Bronchial epithelial cell (primary cell): ENCODE data around the gene HOXD3. TPM values are rescaled to one million over a fixed set of nuclear protein-coding genes. Genes with fewer than 3 reads are reported as not detected.

ENCODE experiments used
- DNase-seq: peaks from one replicate; pipeline ENCODE4 v3.0.0-alpha.2; 2010; ENCODE audit warnings: low read depth
- FAIRE-seq: peaks from 2 replicates; lab custom pipeline; 2011; peaks lifted over from hg19 to GRCh38; lab: Jason Lieb, UNC
- H3K27me3 ChIP-seq: 2 replicates; pipeline ENCODE4 v1.5.1; 2011; ENCODE audit warnings: low read length; ENCODE audit not compliant: control insufficient read depth, insufficient read depth
- H3K36me3 ChIP-seq: 2 replicates; pipeline ENCODE4 v1.5.1; 2011; ENCODE audit warnings: low read length; ENCODE audit not compliant: control insufficient read depth, insufficient read depth
- H3K4me3 ChIP-seq: 2 replicates; pipeline ENCODE4 v1.5.1; 2011; ENCODE audit warnings: mild to moderate bottlenecking, low read depth, low read length, control low read depth
- total RNA-seq: library from RNA; depleted of rRNA; stranded (reverse); fragments of >200 nt; gene quantifications from 2 replicates; pipeline ENCODE4 v1.2.1, GENCODE V29; 2014
- TF ChIP-seq, protein P1 (sequence below): IDR thresholded peaks from 2 replicates; pipeline ENCODE4 v1.5.1; 2011; ENCODE audit warnings: mild to moderate bottlenecking, moderate library complexity, low read length, control low read depth, inconsistent platforms; ENCODE audit not compliant: insufficient read depth, severe bottlenecking

HOXD3 gene
- total RNA-seq, 1 donor from 2014 or later = not detected

GRCh38 chr2:176156301-176156806 lies 753 bp upstream of the HOXD3 start:
- no peak overlapping the region for H3K4me3 ChIP-seq
- FAIRE-seq (no peak), DNase-seq (no peak)
- H3K36me3 ChIP-seq = no peaks in the 10 kb centered on the region
- TF ChIP-seq, protein P1, sequence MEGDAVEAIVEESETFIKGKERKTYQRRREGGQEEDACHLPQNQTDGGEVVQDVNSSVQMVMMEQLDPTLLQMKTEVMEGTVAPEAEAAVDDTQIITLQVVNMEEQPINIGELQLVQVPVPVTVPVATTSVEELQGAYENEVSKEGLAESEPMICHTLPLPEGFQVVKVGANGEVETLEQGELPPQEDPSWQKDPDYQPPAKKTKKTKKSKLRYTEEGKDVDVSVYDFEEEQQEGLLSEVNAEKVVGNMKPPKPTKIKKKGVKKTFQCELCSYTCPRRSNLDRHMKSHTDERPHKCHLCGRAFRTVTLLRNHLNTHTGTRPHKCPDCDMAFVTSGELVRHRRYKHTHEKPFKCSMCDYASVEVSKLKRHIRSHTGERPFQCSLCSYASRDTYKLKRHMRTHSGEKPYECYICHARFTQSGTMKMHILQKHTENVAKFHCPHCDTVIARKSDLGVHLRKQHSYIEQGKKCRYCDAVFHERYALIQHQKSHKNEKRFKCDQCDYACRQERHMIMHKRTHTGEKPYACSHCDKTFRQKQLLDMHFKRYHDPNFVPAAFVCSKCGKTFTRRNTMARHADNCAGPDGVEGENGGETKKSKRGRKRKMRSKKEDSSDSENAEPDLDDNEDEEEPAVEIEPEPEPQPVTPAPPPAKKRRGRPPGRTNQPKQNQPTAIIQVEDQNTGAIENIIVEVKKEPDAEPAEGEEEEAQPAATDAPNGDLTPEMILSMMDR = no peak
- peaks cover 71% of the 10 kb centered on the region for H3K27me3 ChIP-seq

- no peak overlapping the region for H3K4me3 ChIP-seq
- H3K36me3 ChIP-seq = no peaks in the 10 kb centered on the region
- peaks cover 71% of the 10 kb centered on the region for H3K27me3 ChIP-seq
- FAIRE-seq (no peak), DNase-seq (no peak)
- TF ChIP-seq, protein P1 = no peak
Observed at GRCh38 chr2:176157499-176158185, 535 bp downstream of the HOXD3 start.

GRCh38 chr2:176158186-176158591 lies 1.1 kb downstream of the HOXD3 start:
- no peak overlapping the region for H3K4me3 ChIP-seq
- no peak for DNase-seq
- H3K27me3 ChIP-seq = peaks cover 74% of the 10 kb centered on the region
- H3K36me3 ChIP-seq = no peaks in the 10 kb centered on the region
- TF ChIP-seq, protein P1 = no peak
- no peak for FAIRE-seq

GRCh38 chr2:176158855-176159662 lies 2.0 kb downstream of the HOXD3 start:
- DNase-seq = no peak
- TF ChIP-seq, protein P1 = no peak

DNA sequence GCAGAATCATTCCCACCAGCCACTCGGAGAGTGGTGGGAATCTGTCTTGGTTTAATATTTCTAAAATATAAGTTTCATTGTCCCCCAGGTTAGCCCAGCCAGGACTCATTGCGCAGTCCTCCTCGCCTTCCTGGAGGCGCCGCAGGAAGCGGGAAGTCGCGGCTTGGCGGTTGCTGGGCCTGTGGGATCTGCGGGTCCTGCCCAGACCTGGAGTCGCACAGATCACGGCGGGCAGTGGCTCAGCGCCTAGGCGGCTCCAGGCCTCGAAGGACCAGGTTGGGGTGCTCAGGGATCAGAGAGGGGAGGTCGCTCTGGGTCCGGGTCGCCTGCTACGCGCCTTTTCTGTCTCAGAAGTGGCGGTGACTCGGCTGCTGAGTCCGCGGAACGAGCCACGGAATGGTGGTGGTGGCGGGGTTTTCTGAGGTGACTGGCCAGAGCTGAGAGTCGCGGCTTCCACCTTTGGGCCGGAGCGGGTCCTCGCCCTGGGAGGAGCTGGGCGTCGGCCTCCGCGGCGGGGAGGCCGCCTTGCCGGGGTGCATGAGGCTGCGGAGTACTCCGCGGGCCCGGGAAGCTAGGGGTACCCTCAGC lies 2.6 kb downstream of the HOXD3 start:
- TF ChIP-seq, protein P1 = no peak
- DNase-seq (no peak), FAIRE-seq (no peak)
- Histone ChIP-seq H3K4me3 (no peak overlapping the region), H3K27me3 (peaks cover 84% of the 10 kb centered on the region), H3K36me3 (no peaks in the 10 kb centered on the region)

More at GRCh38 chr2:176158855-176159662, 2.0 kb downstream of the HOXD3 start:
- no peak for FAIRE-seq
- no peaks in the 10 kb centered on the region for H3K36me3 ChIP-seq
- peaks cover 80% of the 10 kb centered on the region for H3K27me3 ChIP-seq
- no peak overlapping the region for H3K4me3 ChIP-seq
